ENCODE results near the gene ARHGEF38.

DNA sequence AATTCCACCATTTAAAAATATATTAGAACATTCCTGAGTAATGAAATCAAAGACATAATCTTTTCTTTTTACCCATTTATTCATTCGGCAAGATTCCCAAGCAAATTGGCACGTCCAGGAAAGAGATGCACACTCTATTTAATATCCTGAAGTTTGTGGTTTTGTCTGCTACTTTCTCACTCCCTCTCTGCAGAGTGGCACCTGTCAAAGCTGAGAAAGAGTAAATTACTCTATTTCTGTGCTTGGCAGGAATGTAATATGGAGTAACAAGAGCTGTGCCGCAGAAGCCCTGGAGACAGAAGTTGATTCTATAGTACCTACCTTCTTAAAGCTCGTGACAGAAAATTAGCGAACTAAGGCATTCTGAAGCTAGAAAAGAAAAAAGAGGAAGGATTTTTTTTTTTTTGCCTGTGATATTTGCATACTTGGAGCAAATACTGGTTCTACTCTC is 161.7 kb downstream of the ARHGEF38 start:
- TF ChIP-seq POLR2A (IDR thresholded peaks at IDR 0.05; ENCODE audit: low read depth, low read length) (no peak), TAF1 (IDR thresholded peaks at IDR 0.05; ENCODE audit: low read depth, low read length) (no peak), SPI1 (IDR thresholded peaks at IDR 0.05; ENCODE audit: low read depth, low read length) (no peak), POLR2AphosphoS5 (IDR thresholded peaks at IDR 0.05; ENCODE audit: low read depth, low read length) (no peak)

Measured in GM12891 (cell line).